SJCRH30 (cell line): ENCODE data around the gene SH3BGR. TPM values are rescaled to one million over a fixed set of nuclear protein-coding genes. Genes with fewer than 3 reads are reported as not detected.
"Not testable (repeated sequence)": the region's sequence is repeated elsewhere in the genome, so short reads cannot be mapped to it uniquely, and the experiment has no call there.

ENCODE experiments used
- DNase-seq, 2 experiments: peaks; one replicate each; pipeline ENCODE4 v3.0.0-alpha.2; 2015 to 2020
- H3K27ac ChIP-seq: fragments of 250-450 bp; sonication (Bioruptor Pico); 2 replicates; pipeline ENCODE4 v1.5.1; 2020; ENCODE audit warnings: mild to moderate bottlenecking, moderate library complexity
- H3K27me3 ChIP-seq: fragments of 250-450 bp; sonication (Bioruptor Pico); 2 replicates; pipeline ENCODE4 v1.5.1; 2020; ENCODE audit warnings: mild to moderate bottlenecking, moderate library complexity
- H3K36me3 ChIP-seq: fragments of 250-450 bp; sonication (Bioruptor Pico); 2 replicates; pipeline ENCODE4 v1.5.1; 2020; ENCODE audit warnings: mild to moderate bottlenecking, moderate library complexity
- H3K4me1 ChIP-seq: fragments of 250-450 bp; sonication (Bioruptor Pico); 2 replicates; pipeline ENCODE4 v1.5.1; 2020; ENCODE audit warnings: mild to moderate bottlenecking, moderate library complexity
- H3K4me3 ChIP-seq: fragments of 250-450 bp; sonication (Bioruptor Pico); 2 replicates; pipeline ENCODE4 v1.5.1; 2020; ENCODE audit warnings: mild to moderate bottlenecking, moderate library complexity
- H3K9me3 ChIP-seq: fragments of 250-450 bp; sonication (Bioruptor Pico); replicated peaks from 2 replicates; pipeline ENCODE4 v1.5.1; 2020; ENCODE audit warnings: mild to moderate bottlenecking, moderate library complexity
- total RNA-seq: library from RNA; depleted of rRNA; stranded (reverse); fragments of >200 nt; shearing (Covaris generic); gene quantifications from 2 replicates; pipeline ENCODE4 v1.2.3, GENCODE V29; 2014; rRNA removed

The SH3BGR gene
- 8.3 and 9.6 TPM in 2 replicates for total RNA-seq

DNA sequence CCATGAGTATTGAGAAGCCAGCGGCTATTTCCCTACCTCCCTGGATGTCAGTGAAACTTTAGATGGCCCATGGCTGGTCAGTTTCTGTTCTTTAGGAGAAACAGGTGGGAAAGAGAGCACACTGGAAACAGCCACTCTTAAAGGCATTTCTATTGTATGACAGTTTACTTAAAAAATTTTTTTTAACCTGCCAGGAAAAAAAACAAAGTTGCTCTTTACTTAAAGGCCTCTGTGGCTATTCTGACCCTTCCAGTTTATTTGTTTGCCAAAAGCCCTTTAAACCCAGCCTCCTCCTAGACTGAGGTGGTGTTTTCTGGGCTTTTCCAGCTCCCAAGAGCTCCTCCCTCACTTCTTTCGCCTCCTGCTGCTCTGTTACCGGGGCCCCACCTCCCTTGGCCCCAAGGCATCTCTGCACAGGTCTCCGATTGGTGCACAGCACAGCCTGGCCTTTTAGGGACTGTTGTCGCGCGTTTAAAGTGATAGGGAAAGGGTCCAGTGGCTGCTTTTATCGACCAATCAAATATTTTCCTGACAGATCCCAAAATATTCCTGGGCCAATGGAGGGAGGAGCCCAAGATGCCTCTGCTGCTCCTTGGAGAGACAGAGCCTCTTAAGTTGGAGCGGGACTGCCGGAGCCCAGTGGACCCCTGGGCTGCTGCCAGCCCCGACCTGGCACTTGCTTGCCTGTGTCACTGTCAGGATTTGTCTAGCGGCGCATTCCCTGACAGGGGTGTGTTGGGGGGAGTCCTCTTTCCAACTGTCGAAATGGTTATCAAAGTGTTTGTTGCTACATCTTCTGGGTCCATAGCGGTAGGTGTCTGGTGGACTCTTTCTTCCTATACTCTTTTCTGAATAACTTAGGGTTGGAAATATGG lies at the start of gene SH3BGR:
TSS of gene SH3BGR (plus strand) at position 639 of the 875 bp plus-strand sequence. CDS start at position 766, 127 bp downstream.
- Histone ChIP-seq H3K27me3 (no peaks in the 10 kb centered on the region), H3K4me1 (peaks cover 9% of the 10 kb centered on the region; the same call in 1 of the 2 replicates), H3K27ac (peak within 1 kb of the TSS; percentile 57), H3K9me3 (no peaks in the 10 kb centered on the region; the same call in 1 of the 2 replicates), H3K36me3 (no peaks in the 10 kb centered on the region), H3K4me3 (peak within 1 kb of the TSS; percentile 52)
- peak; percentile 73 to 86 for DNase-seq

DNA sequence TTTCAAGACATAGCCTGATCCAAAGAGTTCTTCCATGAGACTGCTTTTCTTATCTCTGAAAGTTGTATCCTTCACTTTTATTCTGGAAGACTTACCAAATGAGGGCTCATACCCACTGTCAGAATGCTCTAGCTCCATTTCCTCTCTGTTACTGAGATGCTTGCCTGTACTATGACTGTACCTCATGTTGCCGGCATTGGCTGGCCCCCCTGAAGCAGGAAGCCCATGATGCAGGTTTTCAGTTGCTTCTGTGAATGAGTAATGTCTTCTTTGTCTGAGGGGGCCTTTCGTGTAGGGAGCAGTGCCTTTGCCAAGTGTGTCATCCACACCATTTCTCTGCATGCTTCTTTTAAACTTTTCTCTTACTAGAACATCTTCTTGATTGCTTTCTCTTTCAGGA lies 45.7 kb upstream of the SH3BGR start:
- no peak for DNase-seq
- H3K9me3 ChIP-seq: no peaks in the 10 kb centered on the region
- no peak overlapping the region for H3K4me3 ChIP-seq
- H3K27me3 ChIP-seq: no peaks in the 10 kb centered on the region
- peaks cover 7% of the 10 kb centered on the region for H3K36me3 ChIP-seq
- H3K4me1 ChIP-seq: no peaks in the 10 kb centered on the region; the same call in 1 of the 2 replicates
- H3K27ac ChIP-seq: no peak overlapping the region

DNA sequence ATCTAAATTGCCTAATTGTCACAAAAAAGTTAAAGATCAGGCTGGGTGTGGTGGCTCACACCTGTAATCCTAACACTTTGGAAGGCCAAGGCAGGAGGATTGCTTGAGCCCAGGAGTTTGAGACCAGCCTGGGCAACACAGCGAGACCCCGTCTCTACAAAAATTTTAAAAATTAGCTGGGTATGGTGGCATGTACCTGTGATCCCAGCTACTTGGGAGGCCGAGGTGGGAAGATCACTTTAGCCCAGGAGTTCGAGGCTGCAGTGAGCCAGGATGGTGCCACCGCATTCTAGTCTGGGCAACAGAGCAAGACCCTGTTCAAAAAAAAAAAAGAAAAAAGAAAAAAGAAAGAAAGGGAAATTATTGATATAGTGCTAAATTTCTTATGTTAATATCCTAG lies 32.6 kb upstream of the SH3BGR start:
- not testable (repeated sequence) for H3K4me1 ChIP-seq, H3K36me3 ChIP-seq

DNA sequence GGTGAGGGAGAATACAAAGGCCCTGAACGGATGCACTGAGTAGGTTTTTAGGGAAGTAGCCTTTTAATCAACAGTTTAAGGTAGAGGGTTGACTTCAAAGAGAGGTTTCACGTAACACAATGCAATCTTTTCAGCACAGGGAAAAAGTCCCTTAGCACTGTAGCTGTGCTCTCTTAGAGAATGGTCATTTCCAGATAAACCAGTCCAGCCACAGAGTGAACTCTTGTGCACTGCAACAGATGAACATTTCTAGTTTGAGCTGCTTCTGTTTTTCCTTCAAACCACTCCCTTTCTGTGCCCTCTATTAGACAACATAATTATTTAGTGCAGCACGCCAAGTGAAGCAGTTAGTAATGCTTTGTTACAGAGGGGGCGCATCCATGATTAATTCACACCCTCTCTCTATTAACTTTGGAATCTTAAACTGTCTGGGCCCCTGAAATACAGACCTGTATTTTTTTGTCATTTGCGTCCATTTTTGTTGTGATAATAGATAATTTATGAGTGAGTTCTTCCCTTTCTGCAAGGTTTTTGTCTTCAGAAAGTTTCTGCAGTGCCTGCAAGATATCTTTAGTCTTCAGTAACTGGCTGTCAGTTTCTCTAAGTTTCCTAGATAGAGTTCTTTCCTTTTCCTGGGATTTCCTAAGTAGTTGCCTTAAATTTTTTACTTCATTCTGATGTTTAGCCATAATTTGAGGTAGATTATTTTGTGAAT lies 29.1 kb upstream of the SH3BGR start:
- H3K9me3 ChIP-seq: no peaks in the 10 kb centered on the region
- no peaks in the 10 kb centered on the region for H3K4me1 ChIP-seq
- H3K27me3 ChIP-seq: no peaks in the 10 kb centered on the region
- no peak overlapping the region for H3K4me3 ChIP-seq
- no peak for DNase-seq
- H3K36me3 ChIP-seq: no peaks in the 10 kb centered on the region
- H3K27ac ChIP-seq: no peak overlapping the region

More for the DNA sequence above, 32.6 kb upstream of the SH3BGR start:
- H3K9me3 ChIP-seq, H3K27me3 ChIP-seq, DNase-seq, H3K27ac ChIP-seq, H3K4me3 ChIP-seq: not testable (repeated sequence)

DNA sequence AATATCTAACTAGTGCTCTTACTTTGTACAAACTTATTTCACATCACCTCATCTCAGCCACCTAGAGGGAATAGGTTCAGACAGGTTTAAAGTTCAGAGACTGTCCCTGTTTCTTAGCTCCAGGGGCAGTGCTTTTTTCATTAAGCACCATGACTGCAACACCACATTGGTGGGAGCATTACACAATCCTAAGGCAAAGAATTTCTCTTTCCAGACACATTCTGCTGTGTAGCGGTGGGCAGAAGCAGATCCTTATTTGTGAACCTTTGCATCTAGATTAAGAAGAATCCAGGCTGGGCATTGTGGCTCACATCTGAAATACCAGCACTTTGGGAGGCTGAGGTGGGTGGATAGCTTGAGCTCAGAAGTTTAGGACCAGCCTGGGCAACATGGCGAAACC lies 22.3 kb upstream of the SH3BGR start:
- Histone ChIP-seq H3K4me1 (no peaks in the 10 kb centered on the region), H3K4me3 (no peak overlapping the region), H3K27me3 (no peaks in the 10 kb centered on the region), H3K27ac (no peak overlapping the region), H3K9me3 (no peaks in the 10 kb centered on the region), H3K36me3 (0 out of 2 replicates have a peak, but pooled peaks cover 2% of the 10 kb centered on the region)
- DNase-seq: no peak

DNA sequence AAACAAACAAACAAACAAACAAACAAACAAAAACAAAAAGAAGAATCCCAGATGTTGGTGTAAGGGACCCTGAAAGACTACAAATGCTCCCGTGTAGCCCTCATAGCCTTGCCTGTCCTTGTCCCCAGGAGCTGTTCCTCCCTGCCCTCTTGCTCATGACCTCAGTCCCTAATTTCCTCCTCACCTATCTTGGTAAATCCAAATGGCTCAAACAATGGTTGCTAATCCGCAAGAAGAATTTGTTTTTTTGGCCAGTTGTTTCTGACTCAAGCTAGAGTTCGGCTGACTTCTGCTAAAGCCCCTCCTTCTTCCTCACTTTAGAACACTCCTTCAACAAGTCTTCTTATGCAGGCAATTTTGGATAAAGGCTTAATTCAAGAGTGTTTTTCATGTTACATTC lies 21.8 kb upstream of the SH3BGR start:
- Histone ChIP-seq H3K4me1 (no peaks in the 10 kb centered on the region), H3K9me3 (no peaks in the 10 kb centered on the region), H3K27ac (no peak overlapping the region), H3K4me3 (no peak overlapping the region), H3K36me3 (0 out of 2 replicates have a peak, but pooled peaks cover 2% of the 10 kb centered on the region), H3K27me3 (no peaks in the 10 kb centered on the region; the same call in 1 of the 2 replicates)
- no peak for DNase-seq

DNA sequence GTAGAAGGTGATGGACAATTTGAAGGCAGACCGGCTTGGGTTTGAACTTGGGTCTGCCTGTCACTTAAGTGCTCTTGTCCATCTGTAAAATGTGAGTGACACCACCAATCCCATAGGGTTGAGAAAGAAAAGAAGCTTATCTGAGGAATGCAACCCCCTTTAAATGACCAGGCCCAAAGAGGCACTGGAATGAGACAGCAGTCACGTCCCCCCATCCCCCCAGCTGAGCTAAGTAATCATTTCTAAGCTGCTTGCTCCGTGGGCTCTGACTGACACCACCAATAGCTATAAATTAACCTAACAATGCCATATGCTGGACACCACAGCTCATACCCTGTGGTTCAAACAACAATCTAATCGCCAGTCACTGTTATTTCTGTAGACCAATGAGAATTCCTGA lies 21.3 kb upstream of the SH3BGR start:
- no peaks in the 10 kb centered on the region; the same call in 1 of the 2 replicates for H3K27me3 ChIP-seq
- H3K9me3 ChIP-seq: no peaks in the 10 kb centered on the region
- H3K36me3 ChIP-seq: 0 out of 2 replicates have a peak, but pooled peaks cover 2% of the 10 kb centered on the region
- DNase-seq: no peak
- no peak overlapping the region for H3K4me3 ChIP-seq
- H3K27ac ChIP-seq: no peak overlapping the region
- no peaks in the 10 kb centered on the region for H3K4me1 ChIP-seq

DNA sequence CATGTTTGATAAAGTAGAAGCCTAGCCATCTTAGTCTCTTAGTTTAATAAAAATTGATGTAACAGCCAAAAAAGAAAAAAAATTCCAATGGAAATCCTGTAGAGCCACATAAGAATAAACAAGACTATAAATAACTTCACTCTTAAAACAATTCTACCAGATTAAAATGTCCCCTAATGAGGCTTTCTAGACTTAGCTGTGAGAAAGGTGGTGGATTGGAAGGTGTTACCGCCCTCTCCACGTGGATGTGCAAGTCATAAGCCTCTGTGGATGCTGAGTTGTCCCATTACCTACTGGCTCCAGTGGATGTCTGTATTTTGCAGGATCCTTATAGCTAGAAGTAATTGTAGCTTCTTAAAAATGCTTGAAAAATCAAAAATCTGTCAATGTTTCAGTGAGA lies 20.8 kb upstream of the SH3BGR start:
- no peak for DNase-seq
- Histone ChIP-seq H3K36me3 (0 out of 2 replicates have a peak, but pooled peaks cover 2% of the 10 kb centered on the region), H3K9me3 (no peaks in the 10 kb centered on the region), H3K4me3 (no peak overlapping the region), H3K4me1 (no peaks in the 10 kb centered on the region), H3K27ac (no peak overlapping the region), H3K27me3 (no peaks in the 10 kb centered on the region; the same call in 1 of the 2 replicates)

DNA sequence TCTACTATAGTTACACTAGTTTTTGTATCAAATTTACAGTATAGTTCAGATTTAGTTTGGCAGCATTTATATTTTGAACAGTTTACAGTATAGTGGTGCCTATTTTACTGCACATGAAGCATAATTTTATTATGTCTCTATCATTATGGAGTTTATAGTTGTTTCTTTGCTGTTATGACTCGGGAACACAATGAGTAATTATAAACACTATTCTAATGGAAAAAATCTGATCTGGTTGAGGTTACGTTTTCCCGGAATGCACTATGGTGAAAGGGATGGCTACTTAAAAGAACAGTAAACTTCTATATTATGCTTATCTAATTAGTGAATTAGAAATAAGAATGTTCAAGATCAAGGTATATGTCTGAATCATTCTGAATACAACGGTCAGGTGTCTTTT lies 16.8 kb upstream of the SH3BGR start:
- Histone ChIP-seq H3K27me3 (no peaks in the 10 kb centered on the region; the same call in 1 of the 2 replicates), H3K4me3 (no peak overlapping the region), H3K27ac (no peak overlapping the region), H3K9me3 (no peaks in the 10 kb centered on the region), H3K36me3 (0 out of 2 replicates have a peak, but pooled peaks cover 2% of the 10 kb centered on the region), H3K4me1 (no peaks in the 10 kb centered on the region)
- no peak for DNase-seq

DNA sequence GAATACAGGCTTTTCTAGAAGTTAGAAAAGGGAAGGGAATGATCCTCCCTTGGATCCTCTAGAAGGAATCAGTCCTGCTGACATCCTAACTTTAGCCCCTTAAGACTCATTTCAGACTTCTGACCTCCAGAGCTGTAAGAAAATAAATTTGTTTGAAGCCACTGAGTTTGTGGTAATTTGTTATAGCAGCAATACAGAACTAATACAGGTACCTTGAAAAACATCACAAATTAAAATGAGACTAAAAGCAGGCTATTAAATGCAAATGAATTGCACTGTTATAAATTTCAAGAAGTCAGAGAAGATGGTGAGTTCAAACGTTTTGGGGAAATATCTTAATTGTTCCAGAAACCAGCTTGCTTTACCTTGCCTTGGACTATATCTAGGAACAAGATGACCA lies 12.5 kb upstream of the SH3BGR start:
- no peak overlapping the region for H3K27ac ChIP-seq
- H3K9me3 ChIP-seq: no peaks in the 10 kb centered on the region
- peaks cover 8% of the 10 kb centered on the region for H3K4me1 ChIP-seq
- no peaks in the 10 kb centered on the region for H3K36me3 ChIP-seq
- H3K27me3 ChIP-seq: no peaks in the 10 kb centered on the region; the same call in 1 of the 2 replicates
- DNase-seq: no peak
- no peak overlapping the region for H3K4me3 ChIP-seq

DNA sequence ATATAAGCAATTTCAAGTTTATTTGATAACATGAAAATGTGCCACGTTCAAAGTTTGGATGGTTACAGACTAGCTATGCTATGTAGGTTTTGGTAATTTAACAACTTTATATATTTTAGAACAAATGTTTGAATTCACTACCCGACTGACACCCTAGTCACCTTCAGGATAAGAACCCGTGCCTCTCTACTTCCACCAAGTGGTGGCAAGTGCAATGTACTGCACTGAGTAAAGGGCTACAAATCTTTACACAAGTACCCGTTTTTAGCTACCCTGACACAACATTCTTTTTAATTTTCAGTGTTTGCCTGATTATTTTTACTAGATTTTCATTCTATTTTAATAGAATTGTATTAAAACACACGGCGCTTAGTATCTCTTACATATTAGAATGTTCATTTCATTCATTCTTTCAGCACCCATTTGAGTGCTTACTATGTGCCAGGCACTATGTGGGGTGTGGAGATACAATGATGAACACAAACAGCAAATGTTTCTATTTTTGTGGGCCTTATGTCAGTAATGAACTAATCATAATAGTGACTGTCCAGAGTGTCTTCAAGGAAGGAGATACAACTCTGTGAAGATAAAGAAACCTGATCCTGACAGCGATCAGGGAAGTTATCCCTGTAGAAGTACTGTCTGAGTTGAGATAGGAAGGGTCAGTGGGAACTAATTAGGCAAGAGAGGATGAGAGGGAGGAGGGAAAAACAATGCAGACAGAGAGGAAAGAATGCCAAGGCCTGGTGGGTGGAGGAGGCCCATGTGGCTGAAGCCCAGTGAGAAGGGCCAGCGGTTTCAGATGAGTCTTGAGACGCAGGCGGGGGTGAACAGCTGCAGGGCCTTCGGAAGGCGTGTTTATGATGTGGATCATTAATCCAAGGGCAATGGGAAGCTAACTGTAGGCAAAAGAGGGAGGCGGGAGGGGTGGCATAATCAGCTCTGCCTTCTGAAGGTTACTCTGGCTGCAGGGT lies 10.0 kb upstream of the SH3BGR start:
- Histone ChIP-seq H3K36me3 (no peaks in the 10 kb centered on the region), H3K27ac (no peak overlapping the region), H3K4me1 (peaks cover 13% of the 10 kb centered on the region), H3K27me3 (no peaks in the 10 kb centered on the region), H3K4me3 (no peak overlapping the region), H3K9me3 (no peaks in the 10 kb centered on the region)
- peak; percentile 54 to 71 for DNase-seq

DNA sequence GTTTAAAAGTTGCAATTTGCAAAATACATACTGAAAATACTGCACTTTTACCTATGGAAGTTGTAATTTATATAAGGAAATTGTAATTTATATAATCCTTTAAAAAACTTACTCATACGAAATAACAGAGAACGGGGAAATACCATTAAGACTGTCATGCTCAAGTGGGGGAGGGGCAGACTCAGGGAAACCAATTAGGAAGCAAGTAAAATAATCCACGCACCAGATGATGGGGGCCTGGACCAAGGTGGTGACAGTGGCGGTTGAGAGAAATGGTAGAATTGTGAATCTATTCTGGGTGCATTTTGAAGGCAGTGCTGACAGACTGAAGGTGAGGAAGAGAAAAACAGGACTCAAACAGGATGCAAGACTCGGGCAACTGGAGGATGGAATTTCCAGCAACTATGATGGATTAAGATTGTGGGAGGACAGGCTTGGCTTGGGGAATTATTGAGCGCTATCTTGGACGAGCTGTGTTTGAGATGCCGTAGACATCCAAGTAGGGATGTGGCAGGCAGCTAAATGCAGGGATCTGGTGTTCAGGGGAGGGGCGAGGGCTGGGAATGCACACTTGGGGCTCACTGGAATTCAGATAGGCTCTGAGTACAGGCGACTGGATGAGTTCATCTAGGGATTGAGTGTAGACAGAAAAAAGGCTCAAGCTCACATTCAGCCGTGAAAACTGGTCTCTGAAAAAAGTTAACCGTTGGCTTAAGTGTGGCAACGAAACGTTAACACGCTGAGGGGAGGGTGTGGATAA lies 7.2 kb upstream of the SH3BGR start:
- DNase-seq: peak; percentile 14 to 39
- no peaks in the 10 kb centered on the region for H3K9me3 ChIP-seq

More for the DNA sequence above, 7.2 kb upstream of the SH3BGR start:
- Histone ChIP-seq H3K27ac (no peak overlapping the region; the same call in 1 of the 2 replicates), H3K27me3 (no peaks in the 10 kb centered on the region), H3K36me3 (no peaks in the 10 kb centered on the region), H3K4me3 (peak overlapping the region; percentile 81), H3K4me1 (peaks cover 13% of the 10 kb centered on the region)
